HG03571 (cell line): Measurements from ENCODE around the gene SHFL.

ENCODE experiments used
- ATAC-seq: cut with Tn5 transposase; IDR thresholded peaks from one replicate; pipeline ENCODE4 v1.9.1; 2021; ENCODE audit not compliant: unreplicated experiment

Gene SHFL

DNA sequence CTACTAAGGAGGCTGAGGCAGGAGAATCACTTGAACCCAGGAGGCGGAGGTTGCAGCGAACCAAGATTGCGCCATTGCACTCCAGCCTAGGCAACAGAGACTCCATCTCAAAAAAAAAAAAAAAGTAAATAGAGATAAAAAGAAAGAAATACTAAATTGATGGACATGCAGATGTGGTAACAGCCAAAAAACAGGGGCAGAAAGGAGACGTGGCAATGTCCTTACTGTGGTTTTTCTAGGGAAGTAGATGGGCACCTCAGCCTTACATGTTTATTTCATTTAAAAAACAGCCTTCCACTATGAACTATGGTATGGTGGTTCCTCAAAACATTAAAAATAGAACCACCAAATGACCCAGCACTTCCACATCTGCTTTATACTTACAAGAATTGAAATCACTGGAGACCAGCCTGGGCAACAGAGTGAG lies 40.1 kb downstream of the SHFL start:
- no peak for ATAC-seq

DNA sequence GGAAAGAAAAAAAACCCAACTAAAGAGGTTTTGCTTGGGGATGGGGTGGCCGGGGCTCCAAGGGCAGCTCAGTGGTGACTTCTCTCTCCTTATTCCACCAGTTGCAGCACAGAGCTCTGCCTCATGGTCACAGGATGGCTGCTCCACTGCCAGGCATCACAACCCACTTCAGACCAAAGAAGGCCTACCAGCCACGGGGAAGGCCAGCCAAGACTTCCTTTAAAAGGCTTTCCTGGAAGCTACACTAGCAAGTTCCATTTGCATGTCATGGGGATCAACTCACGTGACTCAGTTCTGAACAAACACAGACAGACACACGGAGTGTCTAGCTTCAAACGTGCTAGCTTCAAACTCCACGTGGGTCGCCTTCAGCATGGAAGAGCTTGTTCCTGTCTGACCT lies 46.8 kb downstream of the SHFL start:
- ATAC-seq = no peak

DNA sequence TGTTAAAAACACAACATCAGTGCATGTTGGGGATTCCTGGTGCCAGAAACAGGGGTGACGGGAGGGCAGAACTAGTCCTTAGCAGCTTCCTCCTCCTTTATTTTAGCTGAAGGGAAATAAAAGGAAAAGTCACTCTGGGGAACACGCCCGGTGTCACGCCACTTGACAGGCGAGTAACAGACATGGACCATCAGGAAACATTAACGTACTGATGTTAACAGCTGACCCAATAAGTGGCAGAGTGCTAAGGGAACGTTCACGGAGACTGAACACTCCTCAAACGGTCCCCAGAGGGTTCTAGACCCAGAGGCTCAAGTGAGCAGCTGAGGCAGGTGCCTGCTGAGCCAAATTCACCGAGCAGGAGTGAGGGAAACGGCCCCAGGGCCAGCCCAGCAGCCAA lies 47.5 kb downstream of the SHFL start:
- no peak for ATAC-seq

DNA sequence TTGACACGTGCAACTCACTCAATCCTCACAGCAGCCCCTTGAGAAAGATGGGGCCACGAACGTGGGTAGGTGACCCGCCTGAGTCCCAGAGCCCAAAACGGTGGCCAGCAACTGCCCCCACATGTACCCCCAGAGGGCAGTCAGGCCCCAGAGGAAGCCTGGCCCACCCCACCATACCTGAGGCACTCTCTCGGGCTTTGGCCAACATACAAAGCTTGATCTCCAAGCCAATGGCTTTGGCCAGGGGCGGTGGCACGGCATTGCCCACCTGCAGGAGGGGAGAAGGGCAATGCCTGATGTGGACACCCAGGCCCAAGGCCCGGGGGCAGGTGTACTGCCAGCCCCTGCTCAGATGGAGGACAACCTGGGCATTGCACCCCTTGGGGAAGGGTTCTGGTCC lies 47.9 kb downstream of the SHFL start:
- no peak for ATAC-seq

DNA sequence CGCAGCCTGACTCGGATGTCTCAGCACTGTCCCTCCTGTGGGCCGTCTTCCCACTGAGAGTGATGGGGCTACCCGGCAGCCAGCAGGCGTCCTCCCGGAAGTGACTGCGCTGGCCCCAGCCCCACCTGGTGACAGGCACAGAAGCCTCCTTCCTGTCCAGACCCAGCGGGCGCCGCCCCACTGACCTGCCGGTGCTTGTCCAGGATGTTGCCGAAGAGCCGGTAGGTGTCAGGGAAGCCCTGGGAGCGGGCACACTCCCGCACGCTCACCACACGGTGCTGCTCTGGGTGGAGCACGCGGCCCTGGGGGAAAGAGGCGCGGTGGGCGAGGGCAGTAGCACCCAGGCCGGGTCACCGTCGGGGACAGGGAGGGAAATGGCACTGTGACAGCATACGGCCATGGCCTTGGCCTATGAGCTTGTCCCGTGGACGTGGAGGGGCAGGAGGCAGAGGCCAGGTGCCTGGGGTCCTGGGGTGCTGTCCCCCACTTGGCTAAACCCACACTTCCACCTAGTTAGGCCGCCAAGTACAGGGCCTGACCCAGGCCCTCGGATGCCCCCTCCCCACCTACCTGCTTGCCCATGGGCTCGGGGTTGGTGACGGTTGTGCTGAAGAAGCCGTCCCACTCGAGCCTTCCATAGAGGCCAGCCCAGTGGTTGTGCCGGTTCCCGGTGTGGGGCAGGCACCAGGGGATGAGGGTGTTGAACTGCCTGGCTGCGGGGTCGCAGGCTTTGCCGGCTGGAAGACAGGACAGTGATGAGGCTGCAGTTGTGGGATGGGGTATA lies 49.6 kb downstream of the SHFL start:
- ATAC-seq = no peak

DNA sequence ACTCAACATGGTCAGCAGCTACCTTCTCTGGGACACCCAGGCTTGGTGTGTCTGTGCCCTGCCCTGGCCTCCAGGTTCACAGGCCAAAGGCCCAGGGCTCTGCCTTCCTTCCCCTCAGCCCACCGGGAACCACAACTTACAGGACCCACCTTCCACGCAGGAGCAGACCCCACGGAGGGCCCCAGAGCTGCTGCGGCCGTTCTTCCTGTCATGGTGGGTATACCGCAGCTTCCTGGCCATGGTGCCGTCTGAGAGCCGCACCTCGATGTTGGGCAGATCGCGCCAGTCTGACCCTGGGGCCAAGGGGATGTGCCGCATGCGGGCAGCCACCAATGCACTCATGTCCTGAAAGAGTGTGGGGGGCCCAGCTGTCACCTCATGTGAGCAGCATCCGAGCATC lies 50.8 kb downstream of the SHFL start:
- no peak for ATAC-seq

DNA sequence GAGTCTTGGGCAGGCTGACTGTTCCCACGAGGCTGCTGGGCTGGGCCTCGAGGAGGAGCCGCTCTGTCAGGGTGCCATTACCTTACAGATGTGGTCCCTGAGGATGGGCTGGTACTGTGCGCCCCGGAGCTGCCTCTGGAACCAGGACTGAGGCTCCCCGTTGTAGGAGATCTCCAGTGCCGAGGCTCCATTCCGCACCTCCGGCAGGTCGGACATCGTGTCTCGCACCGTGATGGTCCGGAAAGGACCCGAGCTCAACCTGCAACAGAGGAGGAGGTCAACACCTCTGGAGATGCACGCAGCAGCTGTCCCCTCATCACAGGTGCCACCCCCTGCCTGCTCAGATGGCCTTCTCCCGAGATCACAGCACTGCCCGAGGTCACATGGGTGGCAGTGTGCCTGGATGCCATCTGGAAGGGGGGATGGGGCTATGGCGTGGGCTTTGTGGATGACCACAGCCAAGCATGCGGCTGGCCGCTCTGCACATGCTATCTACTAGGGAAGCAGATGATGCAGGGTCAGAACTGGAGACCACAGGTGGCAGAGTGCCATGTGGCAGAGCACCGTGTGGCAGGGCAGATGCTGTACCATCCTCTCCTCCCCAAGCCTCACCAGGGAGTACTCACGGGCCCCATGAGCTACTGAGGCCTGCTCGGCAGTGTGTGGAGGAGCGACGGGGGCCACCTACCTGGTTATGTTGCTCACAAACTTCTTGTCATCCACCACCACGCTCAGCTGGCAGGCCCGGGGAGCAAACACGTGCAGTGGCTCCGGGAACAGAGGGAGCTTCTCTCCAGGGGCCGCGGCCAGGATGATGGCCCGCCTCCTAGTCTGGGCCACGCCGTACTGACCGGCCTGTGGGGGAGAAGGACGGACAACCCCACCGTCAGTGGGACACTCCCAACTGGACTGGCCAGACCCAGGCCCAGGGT lies 51.9 kb downstream of the SHFL start:
- ATAC-seq = no peak

DNA sequence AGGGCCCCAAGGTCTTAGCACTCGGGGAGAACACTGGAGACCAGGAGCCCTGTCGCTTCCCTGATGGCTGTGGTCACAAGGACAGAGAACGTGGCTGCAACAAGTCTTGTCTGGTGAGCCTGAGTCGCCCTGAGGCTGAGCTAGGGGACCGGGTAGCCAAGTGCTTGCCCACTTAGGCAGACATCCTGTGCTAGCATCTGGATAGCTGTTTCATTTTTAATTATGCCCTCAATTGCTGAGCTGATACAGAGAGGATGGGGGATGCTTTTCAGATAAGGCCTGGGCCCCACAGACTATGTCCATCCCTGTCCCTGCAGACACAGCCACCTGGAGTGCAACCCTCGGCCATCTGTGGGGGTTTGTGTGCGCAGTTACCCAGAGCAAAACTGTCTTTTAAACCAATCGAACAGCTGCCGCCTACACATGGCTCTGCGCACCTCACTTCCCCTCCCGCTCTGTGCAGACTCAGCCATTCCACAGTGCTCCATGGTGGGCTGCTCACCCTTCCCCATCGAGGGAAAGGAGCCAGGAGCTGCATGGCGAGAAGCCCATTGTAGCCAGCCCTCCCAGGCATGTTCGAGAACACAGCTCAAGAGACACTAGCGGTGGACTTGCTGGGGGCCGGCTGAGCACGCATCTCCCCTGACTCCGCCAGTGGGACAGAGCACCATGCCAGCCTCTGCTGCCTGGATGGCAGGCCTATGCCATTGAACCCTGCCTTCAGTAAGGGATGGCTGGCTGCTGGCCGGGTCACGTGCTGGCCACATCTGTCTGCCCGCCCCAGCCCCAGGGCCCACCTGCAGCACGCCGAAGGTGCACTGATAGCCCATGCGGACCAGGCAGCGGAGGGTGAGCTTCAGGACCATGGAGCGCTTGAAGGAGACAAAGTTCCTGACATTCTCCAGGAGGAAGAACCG lies 53.0 kb downstream of the SHFL start:
- ATAC-seq = no peak

DNA sequence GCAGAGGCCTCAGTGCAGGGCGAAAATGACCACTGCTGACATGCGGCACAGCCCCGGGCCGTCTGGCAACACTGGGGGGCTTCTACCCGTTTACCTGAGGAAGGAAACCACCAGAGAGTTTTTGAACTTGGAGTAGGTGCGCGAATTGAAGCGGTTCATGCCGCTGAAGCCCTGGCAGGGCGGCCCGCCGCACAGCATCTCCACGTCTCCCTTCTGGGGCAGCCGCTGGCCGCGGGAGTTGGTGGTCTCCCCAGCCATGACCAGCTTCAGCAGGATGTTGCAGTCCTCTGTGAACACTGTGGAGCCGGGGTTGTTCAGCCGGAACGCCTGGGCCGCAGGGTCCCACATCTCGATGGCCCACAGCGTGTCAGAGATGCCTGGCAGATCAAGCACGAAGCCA lies 53.8 kb downstream of the SHFL start:
- ATAC-seq = no peak

DNA sequence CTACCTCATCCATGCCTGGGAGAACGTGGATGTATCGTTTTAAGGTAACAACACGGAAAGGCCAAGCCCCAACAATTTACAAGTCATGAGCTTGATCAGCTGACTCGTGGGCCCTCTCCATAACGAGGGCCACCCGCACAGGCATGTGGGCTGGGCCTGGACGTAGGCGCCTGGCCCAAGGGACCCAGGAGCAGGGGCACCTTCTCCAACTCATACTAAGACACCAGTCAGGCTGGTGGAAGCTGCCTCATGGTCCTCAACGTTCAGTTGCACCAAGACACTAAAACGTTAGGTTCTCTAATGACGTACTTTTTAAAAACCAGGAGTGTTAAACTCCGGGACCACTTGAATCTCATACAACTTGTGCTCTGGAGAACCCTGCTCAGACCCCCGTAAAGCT lies 55.4 kb downstream of the SHFL start:
- no peak for ATAC-seq

DNA sequence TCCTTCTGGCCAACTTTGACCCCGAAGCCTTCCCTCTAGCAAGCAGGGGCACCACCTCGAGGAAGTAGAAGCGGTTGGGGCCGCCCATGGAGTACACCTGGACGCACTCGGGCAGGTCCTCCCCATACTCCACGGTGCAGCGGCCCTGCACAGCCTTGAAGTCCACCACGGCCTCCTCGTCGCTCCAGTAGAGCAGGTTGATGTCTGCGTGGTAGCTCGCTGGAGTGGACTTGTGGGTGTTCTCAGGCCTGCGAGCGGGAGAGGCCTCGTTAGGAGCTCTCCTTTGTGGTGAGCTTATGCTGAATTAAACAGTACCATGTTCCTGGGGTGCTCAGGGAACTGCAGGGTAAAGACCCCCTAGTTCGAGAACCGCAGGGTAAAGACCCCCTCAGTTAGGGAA lies 55.9 kb downstream of the SHFL start:
- ATAC-seq = no peak
